ENCODE results near the gene CIITA. TPM values are rescaled to one million over a fixed set of nuclear protein-coding genes. Genes with fewer than 3 reads are reported as not detected.

The CIITA gene
- total RNA-seq, 1 experiment from 2014 or later: not detected

DNA sequence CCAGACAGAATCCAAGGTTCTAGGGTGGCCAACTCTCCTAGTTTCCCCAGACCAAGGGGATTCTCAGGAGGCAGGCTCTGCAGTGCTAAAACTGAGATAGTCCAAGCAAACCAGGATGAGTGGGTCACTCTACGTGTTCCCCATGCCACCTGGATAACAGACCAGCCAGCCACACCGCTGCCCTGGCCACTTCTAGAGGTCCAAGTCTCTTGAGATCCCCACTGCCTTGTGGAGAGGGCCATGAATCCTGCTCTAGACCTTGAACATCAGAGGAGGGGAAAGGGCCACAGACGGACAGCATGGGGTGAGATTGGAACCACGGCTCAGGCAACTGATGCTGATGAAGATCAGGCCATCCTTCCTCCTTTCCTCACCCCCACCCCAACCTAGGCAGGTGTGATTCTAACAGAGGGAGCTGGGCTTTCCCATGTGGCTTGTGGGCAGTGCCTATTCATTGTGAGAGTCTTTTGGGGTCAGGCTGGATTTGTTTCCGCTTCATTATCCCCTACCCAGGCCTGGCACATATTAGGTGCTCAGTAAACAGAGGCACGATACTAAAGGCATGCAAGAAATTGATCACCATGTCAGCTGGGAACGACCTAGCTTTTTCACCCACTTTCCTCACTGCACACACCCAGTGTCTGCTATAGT lies 41.6 kb upstream of the CIITA start:
- Histone ChIP-seq H2BK20ac (ENCODE audit: low read depth, low read length, poor library complexity, severe bottlenecking) (no peak overlapping the region), H2AK5ac (ENCODE audit: insufficient read length, low read length) (no peak overlapping the region), H3K79me1 (ENCODE audit: insufficient read depth, low read depth, low read length, poor library complexity, severe bottlenecking) (no peaks in the 10 kb centered on the region), H4K5ac (ENCODE audit: insufficient read length, low read depth, low read length) (no peak overlapping the region), H4K20me1 (ENCODE audit: control insufficient read depth, insufficient read depth, insufficient read length) (no peaks in the 10 kb centered on the region), H4K91ac (ENCODE audit: insufficient read length, low read depth, low read length) (no peak overlapping the region), H3T11ph (ENCODE audit: low read length) (no peak overlapping the region), H3K4me2 (ENCODE audit: insufficient read depth, insufficient read length, low read length) (no peak overlapping the region), H3K27ac (ENCODE audit: insufficient read length, low read depth, low read length) (no peak overlapping the region), H2BK12ac (ENCODE audit: insufficient read length, low read depth, low read length) (no peak overlapping the region), H2AFZ (ENCODE audit: low read length) (no peak overlapping the region), H3K9ac (ENCODE audit: extremely low read depth, insufficient read length, low read length) (no peak overlapping the region), H3K23ac (ENCODE audit: insufficient read length, low read depth, low read length) (no peak overlapping the region), H3K4me1 (ENCODE audit: insufficient read depth, low read length) (no peaks in the 10 kb centered on the region), H3K56ac (ENCODE audit: insufficient read length, low read depth, low read length) (no peak overlapping the region), H3K79me2 (ENCODE audit: insufficient read depth, low read length) (no peaks in the 10 kb centered on the region), H2BK5ac (ENCODE audit: insufficient read length, low read length) (no peak overlapping the region), H3K23me2 (ENCODE audit: insufficient read length, low read depth, low read length, poor library complexity, severe bottlenecking) (peaks cover 3% of the 10 kb centered on the region), H3K9me3 (ENCODE audit: control insufficient read depth, low read depth, low read length) (no peaks in the 10 kb centered on the region), H3K14ac (ENCODE audit: insufficient read depth, low read length) (no peak overlapping the region), H4K8ac (replicated peaks; ENCODE audit: insufficient read length, low read depth, low read length) (no peak overlapping the region), H3K4ac (ENCODE audit: low read depth, low read length) (no peak overlapping the region), H2BK120ac (ENCODE audit: low read depth, low read length, poor library complexity, severe bottlenecking) (no peak overlapping the region), H3K27me3 (ENCODE audit: insufficient read depth, low read length) (no peaks in the 10 kb centered on the region), H3K18ac (ENCODE audit: insufficient read length, low read depth, low read length) (no peak overlapping the region), H2BK15ac (ENCODE audit: low read depth, low read length) (no peak overlapping the region)
- TF ChIP-seq, protein P1, sequence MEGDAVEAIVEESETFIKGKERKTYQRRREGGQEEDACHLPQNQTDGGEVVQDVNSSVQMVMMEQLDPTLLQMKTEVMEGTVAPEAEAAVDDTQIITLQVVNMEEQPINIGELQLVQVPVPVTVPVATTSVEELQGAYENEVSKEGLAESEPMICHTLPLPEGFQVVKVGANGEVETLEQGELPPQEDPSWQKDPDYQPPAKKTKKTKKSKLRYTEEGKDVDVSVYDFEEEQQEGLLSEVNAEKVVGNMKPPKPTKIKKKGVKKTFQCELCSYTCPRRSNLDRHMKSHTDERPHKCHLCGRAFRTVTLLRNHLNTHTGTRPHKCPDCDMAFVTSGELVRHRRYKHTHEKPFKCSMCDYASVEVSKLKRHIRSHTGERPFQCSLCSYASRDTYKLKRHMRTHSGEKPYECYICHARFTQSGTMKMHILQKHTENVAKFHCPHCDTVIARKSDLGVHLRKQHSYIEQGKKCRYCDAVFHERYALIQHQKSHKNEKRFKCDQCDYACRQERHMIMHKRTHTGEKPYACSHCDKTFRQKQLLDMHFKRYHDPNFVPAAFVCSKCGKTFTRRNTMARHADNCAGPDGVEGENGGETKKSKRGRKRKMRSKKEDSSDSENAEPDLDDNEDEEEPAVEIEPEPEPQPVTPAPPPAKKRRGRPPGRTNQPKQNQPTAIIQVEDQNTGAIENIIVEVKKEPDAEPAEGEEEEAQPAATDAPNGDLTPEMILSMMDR (conservative IDR thresholded peaks at IDR 0.05): no peak
- Mint-ChIP-seq H3K36me3 (ENCODE audit: insufficient read depth in 1 of 3, low read depth in 3 of 3) (no peaks in the 10 kb centered on the region), H3K27me3 (ENCODE audit: low read depth) (peaks cover 10% of the 10 kb centered on the region), H3K27ac (no peak overlapping the region; a peak in 1 of 7 replicates), H3K4me3 (no peak overlapping the region), H3K4me1 (peaks cover 11% of the 10 kb centered on the region in 2 experiments), H3K9me3 (peaks cover 0 to 3% of the 10 kb centered on the region in 2 experiments; a peak in 1 of 5 replicates)
- WGBS (ENCODE audit: extremely low coverage, insufficient read length, low lambda C conversion rate): no CpG with 5 or more reads among the region's 7 CpGs
- no peak for DNase-seq
